ENCODE data around the gene GP1BA. TPM values are rescaled to one million over a fixed set of nuclear protein-coding genes. Genes with fewer than 3 reads are reported as not detected.
A peak's percentile ranks its signal among the peaks of the same experiment; 100 is the strongest.

GP1BA gene
- total RNA-seq, 2 donors from 2014 or later: not detected

- no peak for ATAC-seq
- Mint-ChIP-seq H3K27ac (peak overlapping the region; percentile 73 to 75), H3K36me3 (peaks cover 6 to 9% of the 10 kb centered on the region in 2 donors), H3K9me3 (no peaks in the 10 kb centered on the region)
- DNase-seq (ENCODE audit: low spot score in 2 of 2): no peak
These were observed 41.4 kb downstream of the GP1BA start for GRCh38 chr17:4973256-4974114.

GRCh38 chr17:4974115-4974670 lies 42.1 kb downstream of the GP1BA start:
- Mint-ChIP-seq H3K9me3 (no peaks in the 10 kb centered on the region), H3K36me3 (peaks cover 6 to 9% of the 10 kb centered on the region in 2 donors), H3K27ac (peak overlapping the region; percentile 56 to 73)
- DNase-seq (ENCODE audit: low spot score in 2 of 2): no peak
- ATAC-seq: no peak

DNA sequence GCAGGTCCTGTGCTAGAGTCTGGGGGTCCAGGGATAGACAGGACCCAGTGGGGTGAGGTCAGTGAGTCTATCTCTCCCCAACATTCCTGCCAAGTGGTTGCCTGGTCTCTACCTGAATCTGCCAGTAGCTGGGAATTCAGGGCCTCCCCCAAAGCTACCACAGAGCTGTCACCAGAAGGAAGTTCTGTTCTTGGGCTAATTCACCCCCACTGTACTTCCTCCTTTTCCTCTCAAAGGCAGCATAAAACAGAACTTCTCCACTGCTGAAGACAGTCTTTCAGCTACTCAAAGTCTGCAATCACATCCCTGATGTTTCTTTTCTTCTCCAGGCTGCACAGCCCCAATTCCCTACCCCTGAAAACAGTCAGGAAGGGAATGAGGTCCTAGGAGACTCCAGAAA lies 46.6 kb downstream of the GP1BA start:
- H3K27ac Mint-ChIP-seq: no peak overlapping the region
- ATAC-seq: no peak
- no peak for DNase-seq (ENCODE audit: low spot score in 2 of 2)
- H3K36me3 Mint-ChIP-seq: peaks cover 6 to 11% of the 10 kb centered on the region in 2 donors
- no peaks in the 10 kb centered on the region for H3K9me3 Mint-ChIP-seq

DNA sequence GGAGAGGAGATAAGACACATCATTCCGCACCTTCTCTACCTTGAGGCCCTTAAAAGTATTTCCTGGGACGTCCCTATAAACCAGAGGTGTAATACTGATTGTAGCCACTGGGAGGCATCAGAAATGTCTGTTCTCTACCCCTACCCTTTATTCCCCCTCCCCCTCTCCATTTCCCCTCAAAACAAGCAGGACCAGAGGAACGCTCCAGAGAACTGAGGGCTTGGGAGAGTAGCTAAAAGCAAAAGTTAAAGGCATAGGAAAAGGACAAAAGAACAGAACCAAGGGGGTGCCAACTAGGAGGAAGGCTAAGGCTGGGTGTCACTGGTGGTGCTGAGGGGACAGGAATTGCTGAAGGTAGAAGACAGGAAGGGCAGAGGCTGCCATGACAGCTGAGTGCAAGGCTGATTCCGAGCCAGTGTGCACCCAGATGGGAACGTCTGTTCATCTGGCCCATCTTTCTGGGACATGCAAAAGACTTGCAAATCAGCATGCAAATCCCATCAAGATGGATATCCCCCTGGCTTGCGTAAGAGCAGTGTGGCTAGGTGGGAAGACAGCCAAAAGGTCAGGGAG lies 48.7 kb downstream of the GP1BA start:
- ATAC-seq: peak; percentile 88 to 90
- Mint-ChIP-seq H3K36me3 (peaks cover 6 to 11% of the 10 kb centered on the region in 2 donors), H3K27ac (peak overlapping the region; percentile 46 to 92), H3K9me3 (no peaks in the 10 kb centered on the region)
- DNase-seq (ENCODE audit: low spot score in 2 of 2): peak in 1 of 2 donors; percentile 74

- no peaks in the 10 kb centered on the region for H3K9me3 Mint-ChIP-seq
- peaks cover 6 to 11% of the 10 kb centered on the region in 2 donors for H3K36me3 Mint-ChIP-seq
- H3K27ac Mint-ChIP-seq: no peak overlapping the region
These were observed 50.2 kb downstream of the GP1BA start for GRCh38 chr17:4982305-4982704.

More at GRCh38 chr17:4982305-4982704, 50.2 kb downstream of the GP1BA start:
- DNase-seq (ENCODE audit: low spot score in 2 of 2) (no peak), ATAC-seq (no peak)

Other genes starting within 250 kb of the GP1BA start
- gene PELP1, start 228.1 kb upstream of the GP1BA start, total RNA-seq: 100 to 1,000 TPM in 1 of 2 donors, 10 to 100 TPM in 1; 99.1 to 126 TPM
- 100 to 1,000 TPM; 209 to 271 TPM for gene ARRB2, start 221.6 kb upstream of the GP1BA start, total RNA-seq
- 10 to 100 TPM; 22.8 to 24.5 TPM for gene MED11, start 200.8 kb upstream of the GP1BA start, total RNA-seq
- under 1 TPM; 0.29 to 0.36 TPM for gene ZMYND15, start 192.4 kb upstream of the GP1BA start, total RNA-seq
- 1 to 10 TPM; 4.9 to 6.1 TPM for gene CXCL16, start 192.3 kb upstream of the GP1BA start, total RNA-seq
- gene TM4SF5, start 160.4 kb upstream of the GP1BA start, total RNA-seq: not detected
- gene VMO1, start 145.9 kb upstream of the GP1BA start, total RNA-seq: under 1 TPM in 1 of 2 donors, not detected in 1; 0.50 TPM
- gene GLTPD2, start 143.3 kb upstream of the GP1BA start, total RNA-seq: not detected
- gene PSMB6, start 136.1 kb upstream of the GP1BA start, total RNA-seq: 100 to 1,000 TPM; 133 to 135 TPM
- 10 to 100 TPM; 23.6 to 31.4 TPM for gene PLD2, start 125.1 kb upstream of the GP1BA start, total RNA-seq
- gene MINK1, start 98.9 kb upstream of the GP1BA start, total RNA-seq: 10 to 100 TPM; 83.0 to 84.9 TPM
- 1 to 10 TPM in 1 of 2 donors, under 1 TPM in 1; 0.59 to 2.9 TPM for gene C17orf107, start 32.7 kb upstream of the GP1BA start, total RNA-seq
- gene CHRNE, start 29.2 kb upstream of the GP1BA start, total RNA-seq: under 1 TPM in 1 of 2 donors, not detected in 1; 0.27 TPM
- 10 to 100 TPM; 69.4 to 89.1 TPM for gene SLC25A11, start 7.8 kb downstream of the GP1BA start, total RNA-seq
- 100 to 1,000 TPM; 188 to 241 TPM for gene RNF167, start 8.0 kb downstream of the GP1BA start, total RNA-seq
- 1,000 to 10,000 TPM; 1,929 to 1,966 TPM for gene PFN1, start 16.3 kb downstream of the GP1BA start, total RNA-seq
- gene ENO3, start 18.8 kb downstream of the GP1BA start, total RNA-seq: 10 to 100 TPM; 32.1 to 47.9 TPM
- gene SPAG7, start 35.5 kb downstream of the GP1BA start, total RNA-seq: 10 to 100 TPM; 70.3 to 94.6 TPM
- gene CAMTA2, start 55.4 kb downstream of the GP1BA start, total RNA-seq: 10 to 100 TPM; 66.2 to 82.3 TPM
- 1 to 10 TPM in 1 of 2 donors, under 1 TPM in 1; 0.53 to 2.6 TPM for gene INCA1, start 65.2 kb downstream of the GP1BA start, total RNA-seq
- gene KIF1C, start 65.7 kb downstream of the GP1BA start, total RNA-seq: 10 to 100 TPM; 37.9 to 42.4 TPM
- under 1 TPM; 0.20 to 0.23 TPM for gene SLC52A1, start 103.1 kb downstream of the GP1BA start, total RNA-seq
- gene ZFP3, start 146.2 kb downstream of the GP1BA start, total RNA-seq: 1 to 10 TPM in 1 of 2 donors, under 1 TPM in 1; 0.73 to 1.7 TPM
- 10 to 100 TPM; 15.5 to 19.2 TPM for gene ZNF232, start 179.6 kb downstream of the GP1BA start, total RNA-seq
- under 1 TPM in 1 of 2 donors, not detected in 1; 0.18 TPM for gene USP6, start 183.8 kb downstream of the GP1BA start, total RNA-seq